ENCODE measurements around the gene PCYT1B. TPM values are rescaled to one million over a fixed set of nuclear protein-coding genes. Genes with fewer than 3 reads are reported as not detected.

PCYT1B gene
- total and polyA plus RNA-seq, 2 donors (not counting 1 experiment from before 2014, with no cell fraction given): not detected

- ChIA-PET CTCF (no interaction called here), POLR2A (no interaction called here)
- Histone ChIP-seq H3K36me3 (replicated peaks in 1 of 2; ENCODE audit: control extremely low read depth in 1 of 2, control insufficient read depth in 1 of 2, extremely low read depth in 1 of 2, insufficient read depth in 2 of 2, low read length in 1 of 2) (peaks cover 0 to 2% of the 10 kb centered on the region in 2 experiments), H3K4me2 (replicated peaks; ENCODE audit: low read depth, low read length, poor library complexity, severe bottlenecking) (no peak overlapping the region), H3K27ac (ENCODE audit: low read length in 2 of 2) (no peak overlapping the region), H3K9ac (ENCODE audit: low read length) (no peak overlapping the region), H3K27me3 (replicated peaks in 1 of 4; ENCODE audit: control extremely low read depth in 1 of 4, control insufficient read depth in 3 of 4, insufficient read depth in 4 of 4, low read length in 3 of 4) (no peaks in the 10 kb centered on the region), H2AFZ (ENCODE audit: insufficient read depth, low read depth, low read length, poor library complexity, severe bottlenecking) (no peak overlapping the region), H4K20me1 (ENCODE audit: control insufficient read depth, insufficient read depth, low read length, poor library complexity, severe bottlenecking) (no peaks in the 10 kb centered on the region), H3K4me1 (ENCODE audit: control insufficient read depth in 2 of 2, insufficient read depth in 2 of 2, low read length in 2 of 2) (no peaks in the 10 kb centered on the region), H3K79me2 (ENCODE audit: control insufficient read depth, insufficient read depth, low read length) (no peaks in the 10 kb centered on the region), H3K4me3 (ENCODE audit: control extremely low read depth in 1 of 5, extremely low read depth in 1 of 5, insufficient read depth in 1 of 5, low read depth in 2 of 5, low read length in 4 of 5) (no peak overlapping the region), H3K9me3 (ENCODE audit: control extremely low read depth in 1 of 3, control insufficient read depth in 2 of 3, insufficient read depth in 1 of 3, low read length in 2 of 3) (no peaks in the 10 kb centered on the region)
- intact Hi-C loops (cut with micrococcal nuclease): no loop called here
- 93% methylated on average over 2 of the region's 4 CpGs for WGBS (ENCODE audit: insufficient coverage)
- no peak for TF ChIP-seq EZH2 (IDR thresholded peaks at IDR 0.05; ENCODE audit: borderline replicate concordance, insufficient read depth, low read depth, low read length, poor library complexity, severe bottlenecking)
- TF ChIP-seq, protein P1, sequence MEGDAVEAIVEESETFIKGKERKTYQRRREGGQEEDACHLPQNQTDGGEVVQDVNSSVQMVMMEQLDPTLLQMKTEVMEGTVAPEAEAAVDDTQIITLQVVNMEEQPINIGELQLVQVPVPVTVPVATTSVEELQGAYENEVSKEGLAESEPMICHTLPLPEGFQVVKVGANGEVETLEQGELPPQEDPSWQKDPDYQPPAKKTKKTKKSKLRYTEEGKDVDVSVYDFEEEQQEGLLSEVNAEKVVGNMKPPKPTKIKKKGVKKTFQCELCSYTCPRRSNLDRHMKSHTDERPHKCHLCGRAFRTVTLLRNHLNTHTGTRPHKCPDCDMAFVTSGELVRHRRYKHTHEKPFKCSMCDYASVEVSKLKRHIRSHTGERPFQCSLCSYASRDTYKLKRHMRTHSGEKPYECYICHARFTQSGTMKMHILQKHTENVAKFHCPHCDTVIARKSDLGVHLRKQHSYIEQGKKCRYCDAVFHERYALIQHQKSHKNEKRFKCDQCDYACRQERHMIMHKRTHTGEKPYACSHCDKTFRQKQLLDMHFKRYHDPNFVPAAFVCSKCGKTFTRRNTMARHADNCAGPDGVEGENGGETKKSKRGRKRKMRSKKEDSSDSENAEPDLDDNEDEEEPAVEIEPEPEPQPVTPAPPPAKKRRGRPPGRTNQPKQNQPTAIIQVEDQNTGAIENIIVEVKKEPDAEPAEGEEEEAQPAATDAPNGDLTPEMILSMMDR (IDR thresholded peaks at IDR 0.05): no peak
- H3K27me3 Mint-ChIP-seq: no peaks in the 10 kb centered on the region
- no peaks in the 10 kb centered on the region for H3K9me3 Mint-ChIP-seq (ENCODE audit: insufficient read depth)
- no peak overlapping the region for H3K4me3 Mint-ChIP-seq
- no peak for DNase-seq
- no peaks in the 10 kb centered on the region for H3K4me1 Mint-ChIP-seq
- ATAC-seq (ENCODE audit: low read depth): no peak
- no peak overlapping the region for H3K27ac Mint-ChIP-seq
These were observed 104.4 kb downstream of the PCYT1B start for GRCh38 chrX:24542756-24543155.

DNA sequence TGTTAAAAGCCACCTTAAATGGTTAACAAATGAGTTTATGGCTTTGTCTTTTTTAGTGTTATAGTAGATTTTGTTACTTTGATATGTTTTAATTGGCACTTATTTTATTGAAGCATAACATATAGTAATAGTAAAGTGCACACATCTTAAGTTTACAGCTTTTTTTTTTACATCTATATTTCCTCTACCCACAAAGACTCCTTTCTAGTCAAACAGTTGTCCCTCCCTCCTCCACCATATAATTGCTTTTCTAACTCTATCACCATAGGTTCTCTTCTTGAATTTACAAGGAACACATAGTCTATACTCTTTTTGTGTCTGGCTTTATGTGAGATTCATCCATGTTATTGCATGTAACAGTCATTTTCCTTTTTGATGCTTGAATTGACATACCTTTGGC is 110.6 kb downstream of the PCYT1B start:
- Histone ChIP-seq H4K20me1 (ENCODE audit: control insufficient read depth, insufficient read depth, low read length, poor library complexity, severe bottlenecking) (no peaks in the 10 kb centered on the region), H3K4me3 (ENCODE audit: control extremely low read depth in 1 of 5, extremely low read depth in 1 of 5, insufficient read depth in 1 of 5, low read depth in 2 of 5, low read length in 4 of 5) (no peak overlapping the region), H3K9ac (ENCODE audit: low read length) (no peak overlapping the region), H3K4me2 (replicated peaks; ENCODE audit: low read depth, low read length, poor library complexity, severe bottlenecking) (no peak overlapping the region), H3K27me3 (replicated peaks in 1 of 4; ENCODE audit: control extremely low read depth in 1 of 4, control insufficient read depth in 3 of 4, insufficient read depth in 4 of 4, low read length in 3 of 4) (no peaks in the 10 kb centered on the region), H2AFZ (ENCODE audit: insufficient read depth, low read depth, low read length, poor library complexity, severe bottlenecking) (no peak overlapping the region), H3K79me2 (ENCODE audit: control insufficient read depth, insufficient read depth, low read length) (no peaks in the 10 kb centered on the region), H3K9me3 (ENCODE audit: control extremely low read depth in 1 of 3, control insufficient read depth in 2 of 3, insufficient read depth in 1 of 3, low read length in 2 of 3) (no peaks in the 10 kb centered on the region), H3K36me3 (replicated peaks in 1 of 2; ENCODE audit: control extremely low read depth in 1 of 2, control insufficient read depth in 1 of 2, extremely low read depth in 1 of 2, insufficient read depth in 2 of 2, low read length in 1 of 2) (peaks cover 2 to 4% of the 10 kb centered on the region in 2 experiments), H3K27ac (ENCODE audit: low read length in 2 of 2) (no peak overlapping the region), H3K4me1 (ENCODE audit: control insufficient read depth in 2 of 2, insufficient read depth in 2 of 2, low read length in 2 of 2) (no peaks in the 10 kb centered on the region)
- no peak overlapping the region for H3K4me3 Mint-ChIP-seq
- intact Hi-C loops (cut with micrococcal nuclease): no loop called here
- POLR2A ChIA-PET: no interaction called here
- no peak for ATAC-seq (ENCODE audit: low read depth)
- H3K9me3 Mint-ChIP-seq (ENCODE audit: insufficient read depth): no peaks in the 10 kb centered on the region
- H3K27me3 Mint-ChIP-seq: no peaks in the 10 kb centered on the region
- no peak overlapping the region for H3K27ac Mint-ChIP-seq
- DNase-seq: no peak
- CTCF ChIA-PET: no interaction called here
- H3K4me1 Mint-ChIP-seq: no peaks in the 10 kb centered on the region
- TF ChIP-seq, protein P1 (IDR thresholded peaks at IDR 0.05): no peak
- no peak for TF ChIP-seq EZH2 (IDR thresholded peaks at IDR 0.05; ENCODE audit: borderline replicate concordance, insufficient read depth, low read depth, low read length, poor library complexity, severe bottlenecking)

Data from B cell (primary cell).